B cell (primary cell): Measurements from ENCODE around the gene PREP.

ENCODE experiments used
- CTCF ChIP-seq: fragments of 200-600 bp; IDR thresholded peaks from one replicate; pipeline ENCODE4 v1.8.0; 2022; ENCODE audit warnings: antibody characterized with exemption, mild to moderate bottlenecking
- EZH2 ChIP-seq: IDR thresholded peaks from 2 replicates; pipeline ENCODE4 v1.6.1; 2012; ENCODE audit warnings: borderline replicate concordance, low read depth, mild to moderate bottlenecking, moderate library complexity, low read length; ENCODE audit not compliant: insufficient read depth, poor library complexity, severe bottlenecking

GRCh38 chr6:105251689-105252088 is 151.2 kb downstream of the PREP start:
- TF ChIP-seq CTCF = no peak
- no peak for TF ChIP-seq EZH2
